NB4 (cell line): Measurements from ENCODE around the gene BNC2.
A peak's percentile ranks its signal among the peaks of the same experiment; 100 is the strongest.

Experiments
- DNase-seq: peaks from one replicate; pipeline ENCODE4 v3.0.0; 2010; ENCODE audit warnings: low read depth
- H3K4me3 ChIP-seq: one replicate; pipeline ENCODE4 v1.5.1; 2011; ENCODE audit warnings: mild to moderate bottlenecking, low read depth, low read length, moderate library complexity
- CTCF ChIP-seq: IDR thresholded peaks from one replicate; pipeline ENCODE4 v1.5.1; 2012; ENCODE audit warnings: low read depth, low read length
- MAX ChIP-seq: IDR thresholded peaks from 2 replicates; pipeline ENCODE4 v1.6.1; 2011; ENCODE audit warnings: low read depth, low read length
- MYC ChIP-seq: IDR thresholded peaks from 2 replicates; pipeline ENCODE4 v1.6.1; 2011; ENCODE audit warnings: low read depth, low read length
- POLR2A ChIP-seq: IDR thresholded peaks from 2 replicates; pipeline ENCODE4 v1.6.1; 2011; ENCODE audit warnings: mild to moderate bottlenecking; ENCODE audit not compliant: insufficient read length; ENCODE audit errors: extremely low read depth

BNC2 gene

DNA sequence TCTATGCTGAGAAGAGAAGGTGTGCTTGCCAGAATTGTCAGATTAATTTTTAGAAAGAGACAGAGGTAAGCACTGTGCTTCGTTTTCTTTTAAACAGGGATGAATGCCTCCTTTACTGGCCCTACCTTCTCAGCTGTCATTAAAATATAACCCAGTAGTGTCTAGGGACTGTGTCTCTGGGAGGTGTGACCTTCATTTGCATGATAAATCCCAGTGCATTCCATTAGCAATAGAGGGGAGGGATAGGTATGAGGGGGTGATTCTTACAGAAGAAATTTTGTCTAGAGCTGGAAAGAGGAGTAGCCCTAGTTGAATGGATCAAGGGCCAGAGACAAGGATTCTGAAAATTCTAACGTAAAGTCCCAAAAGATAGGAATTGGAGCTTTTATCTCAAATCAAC lies 351.5 kb downstream of the BNC2 start:
- no peak overlapping the region for H3K4me3 ChIP-seq
- TF ChIP-seq MYC: no peak
- no peak for TF ChIP-seq MAX
- TF ChIP-seq POLR2A: no peak
- no peak for TF ChIP-seq CTCF
- DNase-seq: no peak

DNA sequence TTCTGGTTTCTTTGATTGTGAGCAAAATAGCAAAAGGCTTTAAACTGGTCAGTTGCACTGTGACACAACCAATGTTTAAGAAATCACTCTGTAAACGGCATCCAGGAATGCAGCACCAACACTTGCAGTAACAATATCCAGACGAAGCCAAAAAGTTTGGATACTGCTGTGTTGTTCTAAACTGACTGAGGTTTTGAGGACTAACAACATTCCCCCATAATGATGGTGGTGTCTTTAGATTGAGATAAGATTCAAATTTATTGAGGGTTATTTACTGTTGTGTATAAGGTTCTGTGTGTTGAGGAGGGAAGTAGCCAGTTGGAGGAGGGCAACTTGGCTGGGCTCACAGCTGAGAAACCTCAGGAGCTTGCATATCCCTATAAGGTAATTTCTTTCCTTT lies 353.6 kb downstream of the BNC2 start:
- TF ChIP-seq MYC (peak; percentile 22; the same call in 1 of the 2 replicates), MAX (no peak), POLR2A (no peak)
- no peak overlapping the region for H3K4me3 ChIP-seq
- DNase-seq: peak; percentile 46

GRCh38 chr9:16515879-16516301 lies 354.6 kb downstream of the BNC2 start:
- no peak overlapping the region for H3K4me3 ChIP-seq
- TF ChIP-seq MYC (no peak), POLR2A (no peak), CTCF (no peak), MAX (no peak)
- no peak for DNase-seq

- H3K4me3 ChIP-seq: no peak overlapping the region
- DNase-seq: no peak
- TF ChIP-seq CTCF: no peak
- TF ChIP-seq POLR2A: no peak
- TF ChIP-seq MAX: no peak
- TF ChIP-seq MYC: no peak
Observed at GRCh38 chr9:16515207-16515606, 355.3 kb downstream of the BNC2 start.

DNA sequence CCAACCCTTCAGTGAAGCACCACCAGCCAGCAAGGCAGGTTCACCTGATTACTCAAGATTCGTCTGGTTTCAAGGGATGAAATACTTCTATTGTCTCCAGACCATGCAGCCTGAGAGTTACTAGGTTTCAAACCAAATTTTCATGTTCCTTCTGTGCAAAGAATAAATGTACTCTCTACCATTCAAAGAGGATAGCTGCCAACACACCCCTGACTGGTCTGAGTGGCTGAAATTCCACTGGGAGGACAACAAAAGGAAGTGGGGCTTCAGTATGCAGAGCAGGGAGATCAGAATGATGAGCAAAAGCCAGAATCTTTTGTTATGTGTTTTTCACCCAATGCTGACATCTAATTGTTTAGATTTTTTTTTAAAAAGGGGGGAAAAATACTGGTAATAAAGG lies 356.3 kb downstream of the BNC2 start:
- no peak overlapping the region for H3K4me3 ChIP-seq
- no peak for DNase-seq
- TF ChIP-seq CTCF (no peak), MYC (no peak), POLR2A (no peak), MAX (no peak)

- no peak for DNase-seq
- H3K4me3 ChIP-seq: no peak overlapping the region
- TF ChIP-seq MYC (no peak), POLR2A (no peak), CTCF (no peak), MAX (no peak)
Observed at GRCh38 chr9:16512281-16512680, 358.2 kb downstream of the BNC2 start.
